Activated T-cell treated with anti-CD3 and anti-CD28 coated beads, Interleukin-2, amount 50 U/mL, for 48 hours (primary cell): ENCODE results near the gene BCKDHB.
"Not testable (repeated sequence)": the region's sequence is repeated elsewhere in the genome, so short reads cannot be mapped to it uniquely, and the experiment has no call there.

ENCODE experiments used
- DNase-seq, 2 experiments: peaks; one replicate each; pipeline ENCODE4 v3.0.0-alpha.2; 2020

BCKDHB gene

DNA sequence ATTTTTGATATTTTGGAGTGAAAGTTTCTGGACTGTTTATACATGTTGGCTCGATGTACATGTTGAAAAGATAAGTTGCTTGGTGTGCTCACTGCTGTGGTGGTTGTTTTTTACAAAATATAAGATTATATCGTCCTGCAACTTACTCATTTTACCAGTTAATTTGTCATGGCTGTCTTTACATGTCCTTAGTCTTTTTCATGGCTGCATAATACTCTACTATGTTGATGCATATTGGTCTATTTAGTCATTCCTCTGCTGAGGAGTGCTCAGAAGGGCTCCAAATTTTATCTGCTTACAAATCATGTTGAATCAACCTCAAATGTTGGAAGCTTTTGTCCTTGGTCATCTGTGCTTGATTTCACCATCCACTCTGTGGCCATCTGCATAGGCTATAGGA, 164.6 kb downstream of the BCKDHB start:
- no peak for DNase-seq

DNA sequence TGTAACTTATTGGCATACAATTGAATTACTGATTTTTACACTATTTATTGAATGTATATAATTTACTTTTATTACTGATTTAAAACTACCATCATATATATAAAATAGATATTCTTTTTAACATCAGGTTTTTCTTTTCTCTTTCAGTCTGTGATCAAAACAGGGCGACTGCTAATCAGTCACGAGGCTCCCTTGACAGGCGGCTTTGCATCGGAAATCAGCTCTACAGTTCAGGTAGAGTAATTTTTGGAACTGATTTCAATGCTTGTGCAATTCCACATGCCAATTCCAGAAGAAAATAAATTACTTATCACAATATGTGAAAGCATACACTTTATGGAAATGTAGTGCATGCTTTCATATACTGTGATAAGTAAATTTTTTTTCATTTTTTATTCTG, 166.5 kb downstream of the BCKDHB start:
- DNase-seq = no peak

DNA sequence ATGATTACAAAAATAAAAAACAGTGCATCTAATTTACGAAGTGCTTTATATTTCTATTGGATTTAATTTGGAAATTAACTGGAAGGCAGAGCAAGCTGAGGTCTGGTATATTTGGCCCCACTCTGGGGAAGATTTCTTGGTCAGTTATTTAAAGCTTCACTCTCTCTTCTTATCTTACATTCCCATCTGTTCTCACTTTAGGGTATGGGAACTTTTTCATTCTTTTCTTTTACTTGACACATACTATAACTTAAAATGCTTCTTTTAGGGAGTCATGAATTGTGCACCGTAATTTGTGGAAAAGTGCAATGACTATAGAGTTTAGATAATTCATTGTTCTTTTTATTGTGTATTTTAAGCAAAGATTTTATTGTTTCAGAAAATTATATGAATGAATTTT, 170.4 kb downstream of the BCKDHB start:
- no peak for DNase-seq

DNA sequence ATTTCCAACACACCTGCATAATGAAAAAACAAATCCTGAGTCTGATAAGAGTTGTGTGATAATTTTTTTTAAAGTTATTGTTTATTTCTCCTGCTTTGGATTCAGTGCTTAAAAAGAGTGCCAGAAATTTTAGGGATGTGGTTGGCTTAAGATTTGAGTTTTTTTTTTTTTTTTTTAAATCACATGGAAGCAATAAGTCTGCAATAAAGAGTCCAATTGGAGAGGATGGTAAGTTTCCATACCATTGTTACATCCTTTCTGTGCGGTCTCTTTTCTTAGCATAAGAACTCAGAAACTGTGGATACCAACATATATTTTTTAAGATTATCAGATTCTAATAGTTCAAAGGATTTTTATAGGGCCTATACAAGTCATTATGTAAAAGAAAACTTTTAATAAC, 171.0 kb downstream of the BCKDHB start:
- DNase-seq = no peak

DNA sequence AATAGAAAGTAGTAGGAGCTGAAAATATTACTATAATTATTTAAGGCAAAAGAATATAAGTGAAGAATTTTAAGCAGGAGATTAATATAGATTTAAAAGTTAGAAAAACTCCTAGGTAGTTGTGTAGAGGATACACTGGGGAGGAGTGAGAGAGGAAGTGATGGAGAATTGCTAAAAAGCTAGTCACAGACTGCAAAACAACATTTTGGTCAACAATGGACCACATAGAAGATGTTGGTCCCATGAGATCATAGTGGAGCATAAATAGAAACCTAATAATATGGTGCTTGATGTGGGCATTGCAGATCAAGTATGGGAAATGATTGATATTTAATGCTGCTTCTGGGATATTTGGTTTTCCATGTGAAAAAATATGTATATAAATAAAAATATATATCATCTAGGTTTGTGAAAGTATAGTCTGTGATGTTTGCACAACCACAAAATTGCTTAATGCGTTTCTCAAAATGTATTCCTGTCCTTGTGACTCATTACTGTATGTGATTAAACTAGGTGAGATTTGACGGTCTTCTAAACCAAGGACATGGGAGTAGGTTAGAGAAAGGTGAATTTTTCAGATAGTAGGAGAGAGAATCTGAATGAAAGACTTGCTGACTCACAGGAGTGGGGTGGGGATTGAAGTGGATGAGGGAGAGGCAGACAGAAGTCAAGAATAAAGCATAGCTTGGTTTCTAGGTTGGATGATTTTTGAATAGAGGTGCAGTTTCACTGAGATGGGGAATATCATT, 174.0 kb downstream of the BCKDHB start:
- DNase-seq = no peak

DNA sequence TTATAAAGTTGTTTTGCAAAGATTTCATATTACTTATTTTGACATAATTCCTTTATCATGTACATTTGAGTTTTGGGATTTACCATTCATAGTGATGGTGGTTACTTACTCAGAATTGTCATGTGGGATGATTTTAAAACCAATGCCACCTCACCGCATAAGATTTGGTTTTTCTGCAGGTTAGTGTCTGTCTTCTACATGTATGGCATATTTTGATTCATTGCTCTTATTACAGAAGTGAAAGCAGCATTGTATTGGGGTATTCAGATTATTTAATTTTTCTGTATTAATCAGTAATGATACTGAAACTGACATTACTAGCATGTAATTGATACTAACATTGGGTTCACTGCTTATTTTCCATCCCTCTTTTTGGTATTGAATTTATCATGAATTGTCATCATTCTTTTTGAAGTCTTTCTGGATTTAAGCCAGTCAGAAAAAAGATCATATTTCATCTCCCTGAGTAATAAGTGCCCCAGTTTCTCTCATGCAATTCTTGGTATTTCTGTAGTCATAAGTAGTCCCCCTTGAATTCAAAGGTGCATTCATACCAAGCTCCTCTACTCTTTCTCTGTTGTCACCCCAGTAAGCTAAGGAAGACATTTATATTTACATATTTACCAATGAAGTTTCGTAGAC, 176.6 kb downstream of the BCKDHB start:
- no peak for DNase-seq

DNA sequence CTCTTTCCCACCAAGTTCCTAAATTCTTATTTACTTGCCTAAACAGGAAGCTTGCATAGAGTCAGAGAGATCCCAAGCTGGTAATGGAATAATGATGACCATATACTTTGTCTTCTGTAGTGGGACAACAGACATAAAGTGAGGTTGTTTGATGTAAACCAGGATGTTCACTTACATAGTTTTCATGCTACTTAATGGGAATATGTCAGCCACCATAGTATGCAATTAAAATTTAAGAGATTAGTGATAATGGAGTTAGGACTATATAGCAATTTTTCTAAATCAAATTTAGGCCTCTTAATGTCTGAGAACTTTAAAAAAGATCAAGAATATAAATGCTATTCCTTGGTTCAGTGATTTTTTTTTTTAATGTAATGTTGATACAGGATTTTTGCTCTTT, 180.6 kb downstream of the BCKDHB start:
- DNase-seq = no peak

DNA sequence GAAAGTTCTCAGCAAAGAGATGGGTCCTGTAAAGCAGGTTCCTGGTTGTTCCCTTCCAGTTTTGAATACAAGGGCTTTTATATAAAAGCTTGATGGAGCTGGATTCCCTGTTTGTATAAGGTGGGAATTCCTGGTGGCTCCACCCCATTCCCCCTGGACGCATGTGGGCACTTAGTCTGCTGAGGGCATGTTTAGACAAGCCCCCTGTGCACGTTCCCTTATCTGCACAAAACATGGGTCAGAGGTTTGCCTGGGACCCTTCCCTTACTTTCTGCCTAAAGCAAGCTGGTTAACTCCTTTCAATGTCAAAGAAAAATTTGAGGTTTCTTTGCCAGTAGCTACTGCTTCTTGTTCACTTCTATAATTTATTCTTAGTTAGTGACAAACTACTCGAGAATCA, 181.1 kb downstream of the BCKDHB start:
- DNase-seq = no peak

DNA sequence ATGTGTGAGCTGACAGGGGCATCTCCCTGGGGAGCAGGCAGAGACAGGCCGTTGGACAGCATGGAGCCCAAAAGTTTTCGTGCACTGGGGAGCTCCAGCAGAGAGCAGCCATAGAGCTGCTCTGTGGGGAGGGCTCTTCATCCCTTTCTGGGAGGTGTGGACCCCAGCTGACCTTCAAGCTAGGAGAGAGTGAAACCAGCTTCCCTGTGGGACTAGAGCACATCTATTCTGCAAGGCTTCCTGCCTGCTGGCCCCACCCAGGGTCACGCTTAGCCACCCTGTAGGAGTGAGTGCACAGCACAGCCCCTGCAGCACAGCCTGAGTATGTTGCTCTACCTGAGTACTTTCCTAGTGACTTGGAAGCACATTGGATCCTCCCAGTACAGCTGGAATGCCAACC, 183.3 kb downstream of the BCKDHB start:
- DNase-seq = no peak

DNA sequence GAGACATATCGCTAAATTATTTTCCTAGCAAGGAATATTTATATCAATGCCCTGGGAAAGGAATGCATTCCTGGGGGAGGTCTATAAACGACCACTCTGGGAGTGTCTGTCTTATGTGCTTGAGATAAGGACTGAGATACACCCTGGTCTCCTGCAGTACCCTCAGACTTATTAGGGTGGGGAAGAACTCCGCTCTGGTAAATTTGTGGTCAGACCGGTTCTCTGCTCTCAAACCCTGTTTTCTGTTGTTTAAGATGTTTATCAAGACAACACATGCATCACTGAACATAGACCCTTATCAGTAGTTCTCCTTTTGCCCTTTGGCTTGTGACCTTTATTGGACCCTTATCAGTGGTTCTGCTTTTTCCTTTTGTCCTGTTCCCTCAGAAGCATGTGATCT, 188.1 kb downstream of the BCKDHB start:
- DNase-seq = not testable (repeated sequence)

DNA sequence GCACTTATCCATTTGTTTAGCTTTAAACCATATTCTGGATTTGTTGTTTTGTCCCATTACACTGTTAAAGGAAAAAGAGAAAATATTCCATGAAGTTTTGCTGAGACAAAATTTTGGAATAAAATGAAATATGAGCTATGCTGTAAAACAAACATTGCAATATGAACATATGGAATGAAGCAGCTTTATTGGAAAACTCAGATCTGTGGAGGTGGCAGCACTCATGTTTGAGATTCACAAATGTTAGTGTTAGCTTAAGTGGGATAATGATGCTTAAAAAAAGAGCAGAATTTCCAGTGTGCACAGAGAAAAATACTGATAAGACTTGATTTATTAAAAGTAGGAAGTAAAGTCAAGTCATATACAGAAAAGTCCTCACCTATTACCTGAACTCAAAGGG, 196.2 kb downstream of the BCKDHB start:
- DNase-seq = no peak

DNA sequence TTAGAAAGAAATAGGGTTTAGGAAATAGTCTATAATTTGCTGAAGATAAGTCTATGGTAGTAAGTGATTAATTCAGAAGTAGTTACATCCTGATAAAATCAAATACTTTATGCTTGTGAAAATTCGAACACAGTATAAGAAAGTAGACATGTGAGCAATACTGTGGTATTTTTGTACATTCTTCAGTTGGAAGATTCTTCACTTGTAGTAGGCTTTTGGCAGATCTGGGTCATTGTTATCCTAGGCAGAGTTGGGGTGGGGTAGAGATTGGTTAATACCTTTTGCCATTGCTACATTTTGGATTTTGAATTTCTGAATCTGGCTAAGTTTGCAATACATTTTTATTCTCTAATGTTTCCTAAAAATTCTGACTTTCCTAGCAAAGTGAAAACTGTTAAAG, 197.5 kb downstream of the BCKDHB start:
- DNase-seq = no peak

DNA sequence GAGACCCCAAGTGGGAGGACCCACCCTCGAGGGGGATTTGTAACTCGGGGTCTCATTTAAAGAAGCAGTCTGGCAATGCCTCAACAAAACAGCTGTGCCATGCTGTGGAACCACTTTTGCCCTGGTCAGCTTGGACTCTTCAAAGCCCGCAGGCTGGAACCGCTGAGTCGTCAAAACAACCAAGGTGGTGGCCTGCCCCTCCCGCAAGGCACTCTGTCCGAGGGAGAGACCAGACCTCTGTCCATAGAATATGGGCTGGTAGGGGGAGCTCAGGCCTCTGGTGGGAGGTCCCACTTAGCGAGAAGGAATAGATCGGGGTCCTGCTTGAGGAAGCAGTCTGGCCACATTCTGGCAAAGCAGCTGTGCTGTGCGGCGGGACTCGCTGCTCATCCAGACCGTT, 208.1 kb downstream of the BCKDHB start:
- DNase-seq = no peak

DNA sequence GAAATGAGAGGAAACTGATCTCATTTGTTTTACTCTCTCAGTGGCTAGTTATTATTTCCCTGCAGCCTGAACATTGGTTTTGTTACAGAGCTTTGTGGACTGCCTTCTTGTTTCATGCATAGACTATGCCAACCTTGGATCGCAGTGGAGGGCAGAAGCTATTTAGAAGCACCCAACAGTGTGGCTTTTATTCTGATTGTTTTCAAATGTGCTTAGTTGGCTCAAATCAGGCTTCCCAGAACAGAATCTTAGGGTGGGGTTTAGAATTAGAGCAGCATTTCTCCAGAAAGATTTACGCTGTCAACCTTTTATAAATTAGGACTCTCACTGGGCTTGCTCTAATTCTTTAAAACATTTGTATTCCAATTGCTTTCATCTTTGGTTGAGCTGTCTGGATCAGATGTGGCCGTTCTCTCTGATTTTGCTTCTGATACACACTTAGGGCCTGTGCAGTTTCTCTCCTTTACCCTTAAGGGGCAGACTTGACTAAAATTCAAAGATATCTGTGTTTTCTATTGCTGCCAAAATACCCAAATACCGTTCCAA, 210.3 kb downstream of the BCKDHB start:
- DNase-seq = no peak

DNA sequence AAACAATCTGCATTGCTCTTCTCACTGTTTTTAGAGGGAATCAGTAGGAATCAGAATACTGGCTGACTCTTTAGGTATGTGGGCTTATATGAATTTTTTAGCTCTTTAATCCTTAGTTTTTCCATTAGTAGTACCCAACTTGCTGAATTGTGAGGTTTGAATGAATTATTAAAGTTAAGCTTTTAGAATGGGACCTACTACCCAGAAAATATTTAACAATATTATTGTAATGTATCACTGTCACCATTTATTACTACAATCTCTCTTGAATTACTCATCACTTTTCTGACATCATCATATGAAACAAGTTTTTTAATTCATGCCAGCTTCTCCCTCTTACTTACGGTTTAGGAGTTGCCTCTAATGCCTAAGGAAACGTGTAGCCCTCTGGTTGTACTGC, 212.7 kb downstream of the BCKDHB start:
- no peak for DNase-seq

DNA sequence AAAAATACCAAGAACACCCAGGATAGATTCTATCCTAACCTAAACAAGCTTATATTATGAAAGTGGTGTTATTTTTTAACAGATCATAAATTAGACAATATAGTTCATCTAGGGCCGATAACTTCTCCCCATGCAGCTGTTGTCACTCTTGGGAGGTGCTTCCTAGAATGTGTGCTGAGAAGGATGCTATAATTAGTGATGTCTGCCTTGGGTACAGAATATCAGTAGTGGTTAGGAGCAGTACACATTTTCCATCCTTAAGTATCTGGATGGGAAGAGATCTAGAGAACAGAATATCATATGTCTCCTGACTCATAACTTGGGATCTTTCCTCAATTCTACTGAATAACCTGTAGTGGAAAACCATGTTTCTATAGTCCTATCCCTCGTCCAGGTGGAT, 214.5 kb downstream of the BCKDHB start:
- DNase-seq = no peak

DNA sequence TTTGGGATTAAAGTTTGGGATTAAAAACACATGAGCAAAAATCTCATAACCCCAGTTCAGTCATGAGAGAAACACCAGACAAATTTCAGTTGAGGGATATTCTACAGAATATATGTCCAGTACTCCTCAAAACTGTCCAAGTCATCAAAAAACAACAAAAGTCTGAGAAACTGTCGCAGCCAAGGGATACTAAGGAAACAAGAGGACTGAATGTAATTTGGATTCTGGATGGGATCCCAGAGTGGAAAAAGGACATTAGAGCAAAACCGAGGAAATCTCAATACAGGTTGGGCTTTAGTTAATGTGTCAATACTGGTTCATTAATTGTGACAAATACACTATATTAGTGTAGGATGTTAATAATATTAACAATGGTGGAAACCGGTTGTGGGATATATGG, 219.3 kb downstream of the BCKDHB start:
- DNase-seq = no peak

DNA sequence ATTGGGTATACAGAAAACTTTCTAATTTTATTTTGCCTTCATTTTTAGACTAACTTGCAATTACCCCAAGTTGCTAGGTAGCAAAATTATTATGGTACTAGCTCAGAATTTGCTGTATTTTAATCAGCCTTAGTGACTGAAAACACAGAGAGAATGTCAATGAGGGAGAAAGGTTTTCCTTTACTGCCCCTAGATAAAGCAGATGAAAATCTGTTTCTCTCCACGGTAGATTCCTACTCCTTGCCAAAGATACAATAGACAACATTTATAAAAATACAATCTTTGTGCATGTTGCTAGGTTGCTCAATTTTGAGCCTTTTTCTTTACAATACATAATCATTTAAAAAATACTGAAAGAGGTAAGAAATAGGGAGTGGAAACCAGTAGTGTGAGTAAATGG, 222.2 kb downstream of the BCKDHB start:
- DNase-seq = no peak

DNA sequence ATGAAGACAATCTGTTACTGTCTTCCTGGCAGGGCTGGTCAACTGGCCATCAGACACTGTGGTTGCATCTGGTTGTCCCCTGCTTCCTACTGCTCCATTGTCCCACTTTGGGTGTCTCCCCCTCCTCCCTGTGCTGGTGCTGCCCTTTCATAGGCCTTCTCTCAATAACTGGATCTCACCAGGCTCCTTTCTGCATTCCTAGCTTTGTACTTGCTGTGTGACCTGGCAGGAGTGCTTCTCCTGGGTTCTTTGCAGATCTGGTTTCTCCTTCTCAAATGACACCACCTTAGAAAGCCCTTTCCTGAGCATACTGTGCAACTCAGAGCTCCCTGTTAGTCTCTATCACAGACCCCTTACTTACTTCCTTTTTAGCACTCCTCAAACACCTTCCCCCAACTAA, 223.0 kb downstream of the BCKDHB start:
- no peak for DNase-seq

DNA sequence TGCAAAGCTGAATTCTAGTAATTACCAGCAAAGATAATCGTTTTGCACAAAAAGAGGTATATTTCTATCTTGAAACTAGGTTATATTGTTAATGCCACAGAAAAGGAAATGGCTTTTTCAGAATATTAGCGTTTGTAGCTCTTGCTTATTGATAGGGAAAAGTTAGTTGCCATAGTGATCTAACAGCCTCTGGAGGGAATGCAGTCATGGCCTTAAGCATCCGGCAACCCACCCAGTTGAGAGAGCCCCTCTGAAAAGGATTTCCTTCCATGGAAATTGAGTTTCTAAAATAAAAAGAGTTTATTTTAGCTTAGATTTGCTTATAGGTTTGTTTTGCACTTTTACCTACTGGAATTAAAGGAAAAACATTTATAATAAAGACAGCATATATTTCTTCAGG, 224.5 kb downstream of the BCKDHB start:
- DNase-seq = no peak

DNA sequence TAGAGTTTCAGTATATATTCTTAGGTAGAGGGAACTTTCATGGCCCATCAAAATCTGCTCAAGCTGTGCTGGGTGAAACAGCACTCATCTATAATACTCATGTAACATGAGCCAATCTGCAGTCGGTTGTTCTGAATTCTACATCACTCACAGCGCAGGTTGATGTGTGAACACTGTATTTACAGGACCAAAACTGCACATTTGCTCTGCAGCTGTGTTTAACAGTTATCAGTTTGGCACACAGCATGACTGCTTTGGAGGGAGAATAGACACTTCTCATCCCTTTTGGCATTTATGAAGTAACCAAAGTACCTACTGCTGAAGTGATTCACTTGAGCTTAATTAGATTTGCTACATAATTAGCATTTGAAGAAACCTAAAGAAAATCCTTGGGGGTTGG, 225.1 kb downstream of the BCKDHB start:
- no peak for DNase-seq

DNA sequence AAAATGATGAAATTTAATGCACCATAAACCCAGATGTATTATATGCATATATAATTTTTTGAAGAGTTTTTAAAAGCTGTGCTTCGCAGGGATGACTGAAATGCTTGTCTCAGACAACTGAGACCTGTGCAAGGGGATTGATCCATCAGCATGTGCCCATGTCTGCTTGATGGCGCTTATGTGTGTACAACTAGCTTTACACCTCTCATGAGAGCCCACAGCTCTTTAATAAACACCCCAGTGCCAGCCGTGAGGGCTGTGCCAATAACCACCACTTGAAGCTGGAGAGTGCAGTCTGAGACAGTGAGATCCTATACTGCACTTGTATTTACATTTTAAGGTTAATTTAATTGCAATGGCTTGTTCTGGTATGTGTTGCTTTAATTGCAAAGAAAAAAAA, 225.5 kb downstream of the BCKDHB start:
- no peak for DNase-seq

DNA sequence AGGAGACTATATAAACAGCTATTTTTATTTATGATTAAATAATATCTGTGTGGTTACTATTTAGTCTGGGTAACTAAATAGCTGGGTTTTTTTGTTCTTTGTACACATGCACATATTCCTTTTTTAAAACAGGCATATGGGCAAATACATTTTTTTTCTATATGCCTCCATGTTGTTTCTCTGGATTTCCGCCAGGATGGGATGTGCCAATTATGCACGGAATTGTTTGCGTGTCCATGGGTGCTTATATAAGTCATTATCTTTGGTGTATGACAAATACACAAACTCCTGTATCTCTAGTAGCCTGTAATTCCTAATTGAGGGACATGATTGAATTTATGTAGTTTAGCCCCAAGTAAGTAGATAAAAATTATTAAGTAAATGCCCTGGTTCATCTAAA, 226.9 kb downstream of the BCKDHB start:
- DNase-seq = no peak

DNA sequence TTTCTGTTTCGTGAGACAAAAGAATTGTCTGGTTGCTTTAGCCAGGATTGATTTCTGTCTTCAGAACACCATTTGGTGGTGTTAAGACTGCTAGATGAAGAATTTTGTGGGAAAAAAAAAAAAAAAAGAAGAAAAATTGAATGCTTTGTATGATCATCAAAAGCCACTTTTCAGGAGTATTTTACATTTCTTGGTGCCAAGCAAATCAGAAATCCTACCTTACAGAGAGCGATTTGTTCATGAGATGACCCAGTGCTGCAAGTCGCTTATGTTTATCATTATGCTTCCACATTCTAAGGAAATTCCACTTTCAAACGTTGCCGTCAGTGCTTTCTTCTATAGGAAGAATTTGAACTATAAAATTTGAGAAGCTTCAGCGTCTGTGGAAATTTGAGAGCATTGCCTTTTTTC, 228.7 kb downstream of the BCKDHB start:
- DNase-seq = no peak

DNA sequence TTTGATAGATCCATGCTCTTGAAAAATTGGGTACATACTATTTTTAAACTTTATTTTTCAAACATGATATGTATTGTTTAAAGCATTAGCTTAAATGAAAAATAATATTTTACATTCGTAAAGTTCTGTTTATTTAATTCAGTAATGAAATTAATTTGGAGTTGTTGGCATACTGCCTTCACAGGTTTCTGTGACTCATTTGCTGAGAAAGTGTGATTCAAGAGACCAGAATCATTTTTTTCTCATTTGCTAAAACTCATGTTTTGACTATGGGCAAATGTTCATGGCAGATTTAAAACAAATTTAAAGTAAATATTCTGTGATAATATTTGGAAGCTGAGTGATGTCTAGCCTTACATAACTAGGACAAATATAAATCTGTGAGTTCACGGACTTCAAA, 230.4 kb downstream of the BCKDHB start:
- DNase-seq = no peak
